Activated CD8-positive, alpha-beta T cell treated with anti-CD3 and anti-CD28 coated beads for 36 hours (primary cell): ENCODE results near the gene KIRREL1. TPM values are rescaled to one million over a fixed set of nuclear protein-coding genes. Genes with fewer than 3 reads are reported as not detected.

Experiments
- ATAC-seq: fragments of 200-7000 bp; cut with Tn5 transposase; one replicate; pipeline ENCODE4 v1.10.0; 2021; ENCODE audit warnings: mild to moderate bottlenecking, moderate library complexity
- CTCF ChIA-PET: fragments of 350-600 bp; sonication (Branson Sonifier 250); formaldehyde crosslinking; loops from one replicate; lab custom pipeline; 2021; ENCODE audit warnings: antibody characterized with exemption; lab: Charles Lee
- POLR2A ChIA-PET: fragments of 350-600 bp; sonication (Branson Sonifier 250); formaldehyde crosslinking; loops from one replicate; lab custom pipeline; 2021; ENCODE audit warnings: antibody characterized with exemption; lab: Charles Lee
- DNase-seq: peaks from one replicate; pipeline ENCODE4 v3.0.0-alpha.2; 2020
- H3K27ac Mint-ChIP-seq: one replicate; pipeline ENCODE4 v1.8.0; 2021; ENCODE audit warnings: mild to moderate bottlenecking, mixed read lengths
- H3K27me3 Mint-ChIP-seq: one replicate; pipeline ENCODE4 v1.8.0; 2021; ENCODE audit warnings: mixed read lengths
- H3K36me3 Mint-ChIP-seq: one replicate; pipeline ENCODE4 v1.8.0; 2021; ENCODE audit warnings: low read depth, mixed read lengths
- H3K4me1 Mint-ChIP-seq: one replicate; pipeline ENCODE4 v1.8.0; 2021; ENCODE audit warnings: low read depth, mixed read lengths
- H3K4me3 Mint-ChIP-seq: one replicate; pipeline ENCODE4 v1.8.0; 2021; ENCODE audit warnings: mild to moderate bottlenecking, moderate library complexity, mixed read lengths
- H3K9me3 Mint-ChIP-seq: one replicate; pipeline ENCODE4 v1.8.0; 2021; ENCODE audit warnings: mixed read lengths
- CTCF ChIP-seq: fragments of 200-600 bp; IDR thresholded peaks from one replicate; pipeline ENCODE4 v1.8.0; 2022; ENCODE audit warnings: antibody characterized with exemption, mild to moderate bottlenecking
- intact Hi-C: fragments of 100-400 bp; cut with micrococcal nuclease; formaldehyde crosslinking; loops from one replicate; pipeline ENCODE4 v1.10.0; 2022
- total RNA-seq, 2 experiments: library from RNA; stranded (reverse); gene quantifications; one replicate each; pipeline ENCODE4 v1.2.3, GENCODE V29; 2021

KIRREL1 gene
- total RNA-seq, 2 experiments from 2014 or later = 0.11 to 0.16 TPM

DNA sequence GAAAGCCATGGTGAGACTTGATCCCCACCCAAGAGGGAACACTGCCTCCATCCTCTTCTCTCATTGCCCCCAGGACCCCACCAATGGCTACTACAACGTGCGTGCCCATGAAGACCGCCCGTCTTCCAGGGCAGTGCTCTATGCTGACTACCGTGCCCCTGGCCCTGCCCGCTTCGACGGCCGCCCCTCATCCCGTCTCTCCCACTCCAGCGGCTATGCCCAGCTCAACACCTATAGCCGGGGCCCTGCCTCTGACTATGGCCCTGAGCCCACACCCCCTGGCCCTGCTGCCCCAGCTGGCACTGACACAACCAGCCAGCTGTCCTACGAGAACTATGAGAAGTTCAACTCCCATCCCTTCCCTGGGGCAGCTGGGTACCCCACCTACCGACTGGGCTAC, 101.1 kb downstream of the KIRREL1 start:
- Mint-ChIP-seq H3K27ac (no peak overlapping the region), H3K9me3 (no peaks in the 10 kb centered on the region), H3K27me3 (no peaks in the 10 kb centered on the region), H3K4me1 (no peaks in the 10 kb centered on the region), H3K4me3 (no peak overlapping the region), H3K36me3 (no peaks in the 10 kb centered on the region)
- intact Hi-C loops = no loop called here
- TF ChIP-seq CTCF = no peak
- ATAC-seq (no peak), DNase-seq (no peak)
- ChIA-PET POLR2A (no interaction called here), CTCF (interaction anchor here (2.3 to 8.9 kb wide), 2 partner anchors 15 to 26 kb away, joined by 19 to 145 read pairs; a partner anchor contains a TSS)

GRCh38 chr1:158095737-158096335, 102.4 kb downstream of the KIRREL1 start:
- Mint-ChIP-seq H3K27me3 (no peaks in the 10 kb centered on the region), H3K36me3 (no peaks in the 10 kb centered on the region)

DNA sequence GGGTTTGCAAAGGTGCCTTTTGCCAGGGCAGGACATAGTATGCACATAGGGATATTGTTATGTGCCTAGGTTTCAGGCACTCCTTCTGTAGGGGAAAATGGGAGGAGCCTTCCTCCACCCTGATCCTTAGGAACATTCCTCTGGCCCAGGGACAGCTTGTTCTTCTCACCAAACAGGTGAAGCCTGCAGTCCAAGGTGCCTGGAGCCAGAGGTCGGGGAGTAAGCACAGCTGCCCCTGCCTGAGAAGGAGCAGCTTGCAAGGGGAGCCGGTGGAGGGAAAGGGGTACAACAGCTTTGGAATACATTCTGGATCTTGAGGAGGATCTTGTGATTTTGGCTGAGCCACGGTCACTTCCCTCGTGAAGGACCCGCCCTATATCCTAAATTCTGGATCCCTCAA, 104.8 kb downstream of the KIRREL1 start:
- TF ChIP-seq CTCF = no peak
- Mint-ChIP-seq H3K36me3 (no peaks in the 10 kb centered on the region), H3K9me3 (no peaks in the 10 kb centered on the region), H3K4me1 (peaks cover 8% of the 10 kb centered on the region), H3K27ac (no peak overlapping the region), H3K27me3 (no peaks in the 10 kb centered on the region), H3K4me3 (no peak overlapping the region)
- POLR2A ChIA-PET = no interaction called here
- no peak for DNase-seq
- no peak for ATAC-seq
- intact Hi-C loops = no loop called here
- CTCF ChIA-PET = interaction anchor here (0.9 to 8.9 kb wide), 2 partner anchors 22 to 128 kb away, joined by 3 to 145 read pairs; a partner anchor contains a TSS

More at GRCh38 chr1:158095737-158096335, 102.4 kb downstream of the KIRREL1 start:
- Mint-ChIP-seq H3K27ac (no peak overlapping the region), H3K9me3 (no peaks in the 10 kb centered on the region), H3K4me1 (no peaks in the 10 kb centered on the region), H3K4me3 (no peak overlapping the region)
- intact Hi-C loops = no loop called here
- ChIA-PET POLR2A (no interaction called here), CTCF (interaction anchor here (0.6 to 8.9 kb wide), 11 partner anchors 9 to 972 kb away, joined by 3 to 145 read pairs (median 6); a partner anchor contains a TSS)
- DNase-seq (peak; percentile 56), ATAC-seq (peak; percentile 86)
- TF ChIP-seq CTCF = peak; percentile 67

GRCh38 chr1:158099185-158099584, 105.7 kb downstream of the KIRREL1 start:
- TF ChIP-seq CTCF = no peak
- no peak for DNase-seq
- ChIA-PET POLR2A (interaction anchor here (0.6 kb wide), 1 partner anchor 104 kb away, joined by 4 read pairs; no protein-coding TSS in a partner anchor), CTCF (interaction anchor here (8.9 kb wide), 1 partner anchor 21 kb away, joined by 145 read pairs; a partner anchor contains a TSS)
- no peak overlapping the region for H3K27ac Mint-ChIP-seq
- H3K9me3 Mint-ChIP-seq = no peaks in the 10 kb centered on the region
- H3K4me3 Mint-ChIP-seq = no peak overlapping the region
- H3K4me1 Mint-ChIP-seq = peaks cover 8% of the 10 kb centered on the region
- ATAC-seq = no peak
- intact Hi-C loops = no loop called here
- no peaks in the 10 kb centered on the region for H3K27me3 Mint-ChIP-seq
- H3K36me3 Mint-ChIP-seq = no peaks in the 10 kb centered on the region

DNA sequence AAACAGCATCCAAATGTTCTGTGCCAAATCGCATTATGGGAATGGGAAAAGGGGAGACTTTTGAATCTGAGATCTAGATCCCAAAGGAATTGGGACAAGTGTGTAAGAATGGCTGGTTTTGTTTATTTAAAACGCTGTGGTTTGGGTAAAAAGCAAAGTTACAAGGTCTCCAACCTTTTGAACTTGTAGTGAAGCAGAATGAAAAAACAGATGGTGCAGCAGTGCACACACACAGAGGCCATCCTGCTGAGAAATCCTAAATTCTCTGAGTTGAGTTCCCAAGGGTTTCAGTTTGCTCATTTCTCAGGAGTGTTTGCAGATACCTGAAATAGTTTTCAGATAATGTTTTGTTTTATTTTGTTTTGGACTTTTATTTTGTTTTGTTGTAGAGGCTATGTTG, 107.1 kb downstream of the KIRREL1 start:
- peaks cover 8% of the 10 kb centered on the region for H3K4me1 Mint-ChIP-seq
- no peak overlapping the region for H3K27ac Mint-ChIP-seq
- no peak overlapping the region for H3K4me3 Mint-ChIP-seq
- no peak for DNase-seq
- H3K9me3 Mint-ChIP-seq = no peaks in the 10 kb centered on the region
- peaks cover 4% of the 10 kb centered on the region for H3K27me3 Mint-ChIP-seq
- no peak for TF ChIP-seq CTCF
- CTCF ChIA-PET = interaction anchor here (1.2 to 1.8 kb wide), 2 partner anchors 18 to 24 kb away, joined by 4 to 6 read pairs; no protein-coding TSS in a partner anchor
- intact Hi-C loops = no loop called here
- POLR2A ChIA-PET = no interaction called here
- ATAC-seq = no peak
- H3K36me3 Mint-ChIP-seq = no peaks in the 10 kb centered on the region
